ENCODE data around the gene SENP2.

GRCh38 chr3:185539934-185540333 is 46.2 kb upstream of the SENP2 start:
- TF ChIP-seq, protein P1, sequence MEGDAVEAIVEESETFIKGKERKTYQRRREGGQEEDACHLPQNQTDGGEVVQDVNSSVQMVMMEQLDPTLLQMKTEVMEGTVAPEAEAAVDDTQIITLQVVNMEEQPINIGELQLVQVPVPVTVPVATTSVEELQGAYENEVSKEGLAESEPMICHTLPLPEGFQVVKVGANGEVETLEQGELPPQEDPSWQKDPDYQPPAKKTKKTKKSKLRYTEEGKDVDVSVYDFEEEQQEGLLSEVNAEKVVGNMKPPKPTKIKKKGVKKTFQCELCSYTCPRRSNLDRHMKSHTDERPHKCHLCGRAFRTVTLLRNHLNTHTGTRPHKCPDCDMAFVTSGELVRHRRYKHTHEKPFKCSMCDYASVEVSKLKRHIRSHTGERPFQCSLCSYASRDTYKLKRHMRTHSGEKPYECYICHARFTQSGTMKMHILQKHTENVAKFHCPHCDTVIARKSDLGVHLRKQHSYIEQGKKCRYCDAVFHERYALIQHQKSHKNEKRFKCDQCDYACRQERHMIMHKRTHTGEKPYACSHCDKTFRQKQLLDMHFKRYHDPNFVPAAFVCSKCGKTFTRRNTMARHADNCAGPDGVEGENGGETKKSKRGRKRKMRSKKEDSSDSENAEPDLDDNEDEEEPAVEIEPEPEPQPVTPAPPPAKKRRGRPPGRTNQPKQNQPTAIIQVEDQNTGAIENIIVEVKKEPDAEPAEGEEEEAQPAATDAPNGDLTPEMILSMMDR (IDR thresholded peaks at IDR 0.05) = no peak
- no peak for TF ChIP-seq POLR2A (IDR thresholded peaks at IDR 0.05)

Data from uterus (tissue), 2 donors.